ELR (cell line): ENCODE data around the gene GNG5.
"Not testable (repeated sequence)": the region's sequence is repeated elsewhere in the genome, so short reads cannot be mapped to it uniquely, and the experiment has no call there.

Experiments
- DNase-seq: peaks from one replicate; pipeline ENCODE4 v3.0.0-alpha.2; 2015; ENCODE audit warnings: low read depth

Gene GNG5

DNA sequence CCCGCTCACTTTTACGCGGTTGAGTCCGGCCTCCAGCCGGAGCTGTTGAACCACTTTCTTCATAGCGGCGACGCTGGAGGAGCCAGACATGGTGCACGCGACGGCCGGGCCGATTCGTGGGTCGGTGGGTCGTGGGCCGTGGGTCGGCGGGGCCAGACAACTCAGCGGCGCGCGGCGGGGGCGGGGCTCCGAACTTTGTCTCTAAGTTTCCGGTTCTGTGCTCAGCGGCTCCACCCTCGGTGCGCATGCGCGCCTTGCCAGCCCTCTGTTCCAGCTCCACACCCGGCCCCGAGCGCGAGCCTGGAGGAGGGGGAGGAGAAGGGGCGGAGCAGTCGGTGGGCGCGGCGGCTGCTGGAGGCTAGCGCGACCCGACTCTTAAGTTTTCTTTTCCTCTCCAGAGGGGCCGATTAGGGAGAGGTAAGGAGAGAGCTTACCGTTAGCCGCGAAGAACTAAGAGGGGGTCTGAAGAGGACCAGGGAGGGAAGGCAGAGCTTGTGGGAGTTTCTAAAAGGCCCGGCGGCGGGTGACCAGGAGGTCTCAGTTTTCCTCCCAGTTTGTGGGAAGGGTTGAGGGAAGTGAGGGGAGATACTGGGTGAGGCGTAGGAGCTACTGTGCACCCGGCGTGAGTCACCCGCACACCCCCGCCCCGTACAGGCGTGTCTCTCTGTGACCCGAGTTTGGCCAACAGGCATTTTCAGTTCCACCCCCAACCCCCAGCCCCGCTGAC lies at the start of gene GNG5, which contains the start of gene SPATA1:
GNG5 (minus strand) TSS at position 580 of the 727 bp plus-strand sequence; CDS start at position 90, 490 bp downstream.
SPATA1 (plus strand) TSS at position 385 of the 727 bp plus-strand sequence. CDS start 9,974 bp downstream, outside the sequence.
- DNase-seq, result peak; percentile 98

DNA sequence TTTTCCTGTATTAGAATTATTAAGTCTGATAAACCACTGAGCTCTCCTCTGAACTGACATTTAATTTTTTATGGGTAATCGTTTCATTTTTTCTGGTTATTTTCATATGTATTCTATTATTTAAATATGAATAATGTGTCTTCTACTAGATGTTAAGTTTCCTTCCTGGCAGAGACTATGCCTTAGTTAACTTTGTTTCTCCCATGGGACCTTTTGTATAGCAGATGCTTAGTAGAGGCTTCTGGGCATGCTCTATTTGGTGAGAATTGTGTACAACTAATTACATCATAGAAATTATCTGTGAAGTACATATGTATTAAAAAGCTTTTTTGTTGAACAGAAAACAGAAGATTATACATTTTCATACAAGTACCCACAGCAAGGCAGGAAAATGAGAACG lies 44.4 kb upstream of the GNG5 start:
- DNase-seq, result no peak

DNA sequence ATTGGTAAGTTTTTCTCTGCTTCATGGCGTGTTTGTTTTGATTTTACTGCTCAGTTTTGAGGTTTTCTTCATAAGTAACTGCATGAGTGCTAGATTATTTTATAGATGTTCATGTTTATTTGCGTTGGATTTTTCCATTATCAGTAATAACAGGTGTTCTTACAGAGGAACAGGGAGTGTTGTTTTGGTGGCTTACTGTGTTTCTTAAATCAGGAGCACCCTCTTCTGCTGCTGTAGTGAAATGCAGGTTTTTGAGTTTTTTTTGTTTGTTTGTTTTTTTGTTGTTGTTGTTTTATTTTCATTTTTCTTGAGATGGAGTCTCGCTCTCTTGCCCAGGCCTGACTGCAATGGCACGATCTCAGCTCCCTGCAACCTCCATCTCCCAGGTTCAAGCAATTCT lies 35.3 kb upstream of the GNG5 start:
- DNase-seq, result peak; percentile 36

DNA sequence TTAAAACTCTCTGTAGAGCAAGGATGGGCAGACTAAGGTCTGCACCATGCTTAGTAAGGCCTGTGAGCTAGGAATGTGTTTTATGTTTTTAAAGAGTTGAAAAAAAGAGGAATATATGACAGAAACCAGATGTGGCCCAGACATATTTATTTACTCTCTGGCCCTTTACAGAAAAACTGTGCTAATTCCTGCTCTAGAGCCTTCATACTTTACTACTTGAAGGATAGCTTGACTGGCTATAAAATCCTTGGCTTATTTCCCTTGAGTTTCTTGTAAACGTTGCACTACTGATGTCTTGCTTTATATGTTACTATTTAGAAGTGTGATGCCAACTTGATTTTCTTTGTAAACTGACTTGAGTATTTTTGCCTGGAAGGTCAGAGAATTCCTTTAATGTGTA lies 34.4 kb upstream of the GNG5 start:
- no peak for DNase-seq

DNA sequence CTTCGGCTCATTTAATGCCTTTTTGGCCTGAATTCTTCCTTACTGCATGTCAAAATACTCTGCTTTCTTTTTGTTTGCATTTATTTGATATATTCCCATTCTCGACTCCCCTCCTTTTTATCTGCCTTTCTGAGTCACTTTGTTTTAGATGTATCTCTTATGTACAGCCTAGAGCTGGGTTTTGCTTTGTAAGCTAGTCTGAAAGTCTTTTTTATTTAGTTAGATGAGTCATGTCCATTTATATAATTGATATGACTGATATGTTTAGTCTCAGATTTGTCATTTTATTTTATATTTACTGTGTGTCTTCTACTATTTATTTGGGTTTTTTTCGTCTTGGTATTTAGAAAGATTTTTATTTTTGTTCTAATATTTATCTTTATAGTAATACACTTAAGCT lies 33.6 kb upstream of the GNG5 start:
- DNase-seq, result peak; percentile 18

DNA sequence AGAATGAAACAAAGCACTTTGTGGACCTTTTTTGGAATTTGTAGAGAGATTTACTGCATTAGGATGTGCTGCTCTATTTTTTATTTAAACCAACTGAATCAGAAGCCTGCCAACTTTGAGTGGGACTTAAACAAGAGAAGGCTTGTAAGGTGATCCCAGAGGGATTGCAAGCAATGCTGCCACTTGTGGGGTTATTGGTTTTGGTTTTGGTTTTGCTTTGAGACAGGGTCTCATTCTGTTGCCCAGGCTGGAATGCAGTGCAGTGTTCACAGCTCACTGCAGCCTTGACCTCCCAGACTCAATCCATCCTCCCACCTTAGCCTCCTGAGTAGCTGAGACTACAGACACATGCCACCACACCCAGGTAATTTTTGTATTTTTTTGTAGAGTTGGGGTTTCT lies 32.2 kb upstream of the GNG5 start:
- DNase-seq, result no peak

DNA sequence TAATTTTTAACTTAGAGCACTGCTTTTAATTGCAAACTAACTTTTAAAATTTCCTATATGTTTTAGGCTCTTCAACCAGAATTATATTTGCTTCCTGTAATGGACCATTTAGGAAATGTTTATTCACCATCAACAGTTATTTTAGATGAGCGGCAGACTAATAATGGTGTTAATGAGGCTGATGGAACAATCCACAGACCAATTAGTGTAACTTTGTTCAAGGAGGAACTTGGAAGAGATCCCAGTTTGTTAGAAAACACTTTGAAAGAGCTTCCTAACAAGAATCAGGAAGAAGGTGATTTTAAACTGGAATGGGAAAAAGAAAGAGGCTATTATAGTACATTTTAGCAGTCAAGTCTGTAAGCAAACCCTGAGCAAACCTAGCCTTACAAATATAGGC lies 19.4 kb upstream of the GNG5 start:
- no peak for DNase-seq

DNA sequence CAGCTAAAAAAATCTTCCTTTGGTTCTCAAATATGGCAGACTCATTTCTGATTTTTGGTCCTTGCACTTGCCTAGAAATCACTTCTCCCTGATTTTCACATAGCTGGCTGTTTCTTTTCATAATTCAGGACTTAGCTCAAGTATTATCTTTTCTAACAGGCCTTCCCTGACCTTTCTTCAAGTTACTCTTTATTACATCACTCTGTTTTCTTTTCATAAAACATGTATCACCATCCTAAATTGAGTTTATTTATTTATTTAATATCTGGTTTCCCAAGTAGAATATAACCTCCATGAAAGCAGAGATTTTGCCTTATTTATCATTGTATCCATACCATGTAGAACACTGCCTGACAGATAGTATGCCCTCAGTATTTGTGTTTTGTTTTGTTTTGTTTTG lies 18.2 kb upstream of the GNG5 start:
- no peak for DNase-seq

DNA sequence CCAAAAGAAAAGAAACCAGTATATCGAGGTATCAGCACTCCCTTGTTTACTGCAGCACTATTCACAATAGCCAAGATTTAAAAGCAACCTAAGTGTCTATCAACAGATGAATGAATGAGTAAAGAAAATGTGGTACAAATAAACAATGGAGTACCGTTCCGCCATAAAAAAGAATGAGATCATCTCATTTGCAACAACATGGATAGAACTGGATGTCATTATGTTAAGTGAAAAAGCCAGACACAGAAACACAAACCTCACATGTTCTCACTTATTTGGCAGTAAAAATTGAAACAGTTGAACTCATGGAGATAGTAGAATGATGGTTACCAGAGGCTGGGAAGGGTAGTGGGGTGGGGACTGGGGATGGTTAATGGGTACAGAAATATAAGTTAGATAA lies 4.3 kb upstream of the GNG5 start:
- no peak for DNase-seq

DNA sequence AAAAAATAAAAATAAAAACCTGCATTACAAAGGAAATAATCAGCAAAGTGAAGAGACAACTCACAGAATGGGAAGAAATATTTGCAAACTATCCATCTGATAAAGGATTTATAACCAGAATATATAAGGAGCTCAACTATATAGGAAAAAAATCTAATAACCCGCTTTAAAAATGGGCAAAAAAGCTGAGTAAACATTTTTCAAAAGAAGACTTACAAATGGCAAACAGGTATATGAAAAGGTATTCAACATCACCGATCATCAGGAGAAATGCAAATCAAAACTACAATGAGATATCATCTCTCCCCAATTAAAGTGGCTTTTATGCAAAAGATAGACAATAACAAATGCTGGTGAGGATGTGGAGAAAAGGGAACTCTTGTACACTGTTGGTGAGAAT lies 3.8 kb upstream of the GNG5 start:
- no peak for DNase-seq

DNA sequence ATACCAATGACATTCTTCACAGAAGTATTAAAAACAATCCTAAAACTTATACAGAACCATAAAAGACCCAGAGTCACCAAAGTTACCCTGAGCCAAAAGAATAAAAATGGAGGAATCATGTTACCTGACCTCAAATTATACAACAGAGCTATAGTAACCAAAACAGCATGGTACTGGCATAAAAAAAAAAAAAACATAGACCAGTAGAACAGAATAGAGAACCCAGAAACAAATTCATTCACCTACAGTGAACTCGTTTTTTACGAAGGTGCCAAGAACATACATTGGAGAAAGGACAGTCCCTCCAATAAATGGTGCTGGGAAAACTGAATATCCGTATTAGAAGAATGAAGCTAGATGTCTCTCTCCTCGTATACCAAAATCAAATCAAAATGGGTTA lies 2.6 kb upstream of the GNG5 start:
- DNase-seq, result no peak

DNA sequence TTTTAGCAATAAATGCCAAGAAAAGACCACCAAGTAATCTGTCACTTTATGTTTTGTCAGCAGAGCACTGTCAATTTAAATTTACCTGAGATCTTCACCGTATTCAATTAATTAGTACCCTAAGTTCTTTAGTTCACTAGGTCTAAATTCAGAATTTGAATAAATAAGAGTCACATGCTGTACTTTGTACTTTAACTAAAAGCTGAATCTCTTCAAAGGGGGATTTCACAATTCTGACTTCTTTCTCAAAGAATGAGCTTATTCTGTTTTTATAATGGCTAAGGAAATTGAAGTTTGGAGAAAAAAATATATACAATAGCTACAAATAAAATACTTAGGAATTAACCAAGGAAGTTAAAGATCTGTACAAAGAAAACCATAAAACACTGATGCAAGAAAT lies 2.1 kb upstream of the GNG5 start:
- DNase-seq, result no peak

DNA sequence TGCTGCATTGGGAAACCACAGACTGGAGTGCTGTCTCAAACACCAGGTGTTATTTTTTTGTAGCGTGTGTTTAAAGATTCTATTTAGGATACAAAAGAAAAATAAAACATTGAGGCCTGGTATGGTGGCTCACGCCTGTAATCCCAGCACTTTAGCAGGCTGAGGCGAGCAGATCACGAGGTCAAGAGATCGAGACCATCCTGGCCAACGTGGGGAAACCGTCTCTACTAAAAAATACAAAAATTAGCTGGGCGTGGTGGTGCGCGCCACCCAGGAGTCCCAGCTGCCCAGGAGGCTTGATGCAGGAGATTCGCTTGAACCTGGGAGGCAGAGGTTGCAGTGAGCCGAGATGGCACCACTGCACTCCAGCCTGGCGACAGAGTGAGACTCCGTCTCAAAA lies 1.5 kb upstream of the GNG5 start:
- DNase-seq, result not testable (repeated sequence)

DNA sequence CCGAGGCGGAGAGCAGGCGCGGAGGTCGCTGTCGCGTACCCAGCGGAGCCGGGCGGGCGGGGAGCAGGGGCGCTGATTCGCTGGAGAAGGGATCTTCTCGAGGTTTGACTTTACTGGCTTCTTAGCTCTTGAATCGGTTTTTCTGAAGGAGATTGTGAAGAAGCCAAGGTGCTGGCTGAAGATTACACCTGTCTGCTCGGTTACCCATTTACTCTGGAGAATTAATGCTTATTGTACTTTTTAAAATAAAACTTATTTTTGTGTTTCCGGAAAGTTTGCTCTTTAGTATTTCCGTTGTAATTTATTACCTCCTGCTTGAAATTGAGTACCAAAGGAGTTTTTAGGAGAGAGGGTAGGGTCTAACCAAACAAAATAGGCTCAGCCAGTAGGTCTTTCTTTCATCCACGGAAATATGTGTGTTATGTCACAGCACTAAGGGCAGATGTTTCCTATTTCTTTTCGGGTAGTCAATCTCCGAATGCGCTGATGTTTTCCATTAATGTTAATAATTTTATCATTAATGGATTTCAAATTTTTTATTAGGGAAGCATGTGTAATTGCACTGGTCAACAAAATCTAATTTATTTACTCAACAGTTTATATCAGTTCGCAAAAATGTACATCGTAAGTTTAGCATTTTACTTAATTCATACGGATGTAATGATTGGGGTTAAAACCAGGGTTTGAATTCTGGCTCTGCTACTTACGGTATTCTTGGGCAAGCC lies 510 bp upstream of the GNG5 start:
- DNase-seq, result peak; percentile 25

DNA sequence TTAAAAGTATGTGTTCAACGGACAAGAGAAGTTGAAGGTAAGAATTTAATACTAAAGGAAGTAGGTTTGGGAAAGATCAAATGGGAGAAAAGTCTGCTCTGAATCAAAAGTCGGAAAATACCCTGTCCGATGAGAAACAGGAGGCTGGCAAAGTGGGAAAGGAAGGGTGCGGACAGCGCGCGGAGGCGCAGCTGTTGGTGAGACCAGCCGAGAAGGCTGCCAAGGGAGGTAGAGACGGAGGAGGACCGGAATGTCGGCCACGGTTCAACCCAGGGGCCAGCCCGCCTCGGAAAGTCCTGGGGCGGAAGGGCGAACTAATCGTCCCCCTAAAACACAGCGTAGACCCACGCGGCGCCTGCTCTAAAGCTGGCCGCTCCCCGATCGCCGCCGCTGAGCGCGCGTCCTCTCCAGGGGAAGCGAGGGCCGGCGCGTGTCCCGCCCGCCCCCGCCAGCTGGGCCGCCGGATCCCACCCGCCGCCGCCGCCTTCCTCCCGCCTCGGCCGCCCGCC lies 834 bp downstream of the GNG5 start:
- peak; percentile 71 for DNase-seq

DNA sequence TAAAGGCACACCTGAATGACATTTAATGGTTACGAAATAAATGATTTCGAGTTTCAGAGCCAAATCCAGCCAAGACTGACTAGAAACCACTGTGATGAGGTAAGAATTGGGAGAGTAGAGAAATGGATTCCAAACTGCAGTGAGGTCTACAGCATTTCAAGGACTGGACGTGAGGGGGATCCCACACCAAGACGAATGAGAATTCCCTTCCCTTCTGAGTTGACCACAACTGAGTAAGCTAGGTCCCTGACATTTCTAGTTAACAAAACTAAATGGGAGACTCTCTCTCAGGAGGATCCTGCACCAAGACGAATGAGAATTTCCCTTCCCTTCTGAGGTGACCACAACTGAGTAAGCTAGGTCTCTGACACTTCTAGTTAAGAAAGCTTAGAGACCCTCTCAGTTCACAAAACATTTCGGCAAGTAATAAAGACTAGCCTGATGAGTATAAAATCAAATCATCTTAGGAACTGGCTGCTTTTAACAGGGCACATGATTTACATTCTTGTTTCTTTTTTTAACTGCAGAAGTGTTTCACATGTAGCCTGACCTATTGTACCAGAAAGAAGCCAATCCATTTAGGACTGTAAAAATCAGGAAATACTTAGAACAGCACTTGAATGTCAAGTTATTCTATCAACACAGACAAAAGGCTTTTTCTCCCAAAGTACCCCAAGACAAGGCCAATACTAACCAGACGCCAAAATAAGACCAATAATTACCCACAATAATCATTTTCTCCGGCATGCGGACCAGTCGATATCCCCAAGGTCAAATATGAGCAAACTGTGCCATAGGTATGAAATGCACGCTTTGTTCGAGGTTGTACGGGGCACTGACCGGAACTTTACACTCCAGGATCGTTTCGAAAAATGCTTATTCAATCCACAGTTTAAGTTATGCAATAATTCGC lies 1.5 kb downstream of the GNG5 start:
- DNase-seq, result peak; percentile 72

DNA sequence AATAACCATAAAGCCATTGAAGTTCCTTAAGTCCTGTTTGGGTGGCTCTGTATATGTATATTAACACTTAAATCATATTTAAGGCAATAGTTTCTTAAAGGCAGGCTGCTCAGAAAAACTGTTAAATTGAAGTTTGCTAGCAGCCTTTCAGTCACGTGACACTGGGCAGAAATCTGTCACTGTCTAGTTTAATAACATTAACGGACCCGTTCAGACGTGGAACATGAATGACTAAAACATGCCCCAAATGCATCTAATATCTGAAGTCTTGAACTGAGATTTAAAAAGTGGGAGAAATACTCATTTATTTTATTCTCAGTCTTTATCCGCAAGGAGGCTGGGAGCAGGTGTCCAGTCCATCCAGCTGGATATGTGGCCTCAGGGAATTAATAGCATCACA lies 3.5 kb downstream of the GNG5 start:
- DNase-seq, result no peak

DNA sequence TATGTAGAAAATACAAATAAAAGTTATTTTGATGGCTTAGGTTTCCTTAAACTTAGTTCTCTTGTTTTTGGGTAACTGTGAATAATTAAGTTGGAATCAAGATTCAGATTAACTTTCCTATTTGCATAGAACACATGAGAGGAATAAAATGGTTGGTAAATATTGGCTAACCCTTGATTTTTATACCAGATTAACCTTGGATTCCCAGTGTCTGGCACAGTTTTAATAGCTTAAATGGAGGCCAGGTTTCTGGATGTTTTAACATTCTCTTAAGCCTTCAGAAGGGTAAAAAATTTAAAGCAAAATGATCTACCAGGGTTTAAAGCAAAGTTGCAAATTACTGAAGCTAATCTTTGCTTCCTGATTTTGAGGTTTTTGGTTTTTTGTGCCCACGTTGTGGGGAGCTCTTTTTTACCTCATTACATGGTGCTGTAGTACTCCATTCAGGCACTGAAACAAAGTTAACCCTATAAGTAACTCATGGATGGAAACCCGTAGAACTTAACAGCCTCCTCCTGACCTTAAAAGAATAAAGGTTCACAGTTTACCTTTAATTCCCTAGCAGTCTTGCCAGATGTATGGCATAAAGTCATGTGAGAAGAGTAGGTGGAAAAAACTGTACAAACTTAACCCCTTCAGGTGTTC lies 8.6 kb downstream of the GNG5 start:
- DNase-seq, result no peak

DNA sequence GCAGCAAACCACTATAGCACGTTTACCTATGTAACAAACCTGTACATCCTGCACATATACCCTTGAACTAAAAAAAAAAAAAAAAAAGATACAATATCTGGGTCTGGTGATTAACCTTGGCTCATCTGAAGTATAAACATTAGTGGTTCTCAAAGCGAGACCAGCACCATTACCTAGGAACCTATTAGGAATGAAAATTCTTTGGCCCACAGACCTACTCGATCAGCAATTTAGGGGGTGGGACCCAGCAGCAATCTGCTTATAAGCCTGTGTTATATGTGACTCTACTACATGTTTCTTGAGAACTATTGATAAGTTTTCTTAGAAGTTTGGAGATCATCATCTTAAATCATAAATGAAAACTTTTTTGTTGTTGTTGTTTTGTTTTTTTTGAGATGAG lies 9.9 kb downstream of the GNG5 start:
- DNase-seq, result no peak

DNA sequence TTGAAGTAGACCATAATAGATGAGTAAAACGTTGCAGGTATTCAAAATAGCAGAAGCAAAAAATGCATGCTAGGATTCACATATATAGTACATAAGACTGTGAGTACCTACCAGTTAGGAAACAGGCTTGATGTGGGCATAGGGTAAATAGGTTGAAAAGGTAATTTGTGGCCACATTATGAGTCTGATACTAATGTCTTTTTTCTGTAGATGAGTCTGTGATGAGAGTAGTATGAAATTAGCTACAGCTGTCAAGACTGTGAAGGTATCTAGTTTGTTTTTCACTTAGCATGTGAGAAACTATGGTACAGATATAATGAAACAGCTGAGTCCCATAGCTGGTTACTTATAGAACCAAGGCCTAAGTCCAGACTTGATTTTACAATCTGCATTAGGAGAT lies 12.6 kb downstream of the GNG5 start:
- no peak for DNase-seq

DNA sequence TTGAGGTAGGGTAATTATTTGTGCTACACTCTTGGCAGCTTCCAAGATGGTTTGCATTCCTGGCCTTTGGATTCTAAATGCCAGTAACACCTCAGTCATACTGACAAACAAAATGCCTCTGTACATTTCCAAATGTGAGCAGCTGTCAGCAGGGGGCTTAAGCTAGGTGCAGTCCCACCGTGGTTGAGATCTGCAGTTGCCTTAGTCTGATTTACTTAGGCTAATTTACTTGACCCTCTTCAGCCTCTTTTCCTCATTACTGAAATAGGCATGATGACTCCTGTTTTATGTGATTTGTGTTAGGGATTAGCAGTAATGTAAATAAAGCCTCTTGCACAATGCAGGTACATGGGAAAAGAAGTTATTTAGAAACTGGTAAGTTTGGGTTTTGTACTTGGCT lies 13.7 kb downstream of the GNG5 start:
- no peak for DNase-seq

DNA sequence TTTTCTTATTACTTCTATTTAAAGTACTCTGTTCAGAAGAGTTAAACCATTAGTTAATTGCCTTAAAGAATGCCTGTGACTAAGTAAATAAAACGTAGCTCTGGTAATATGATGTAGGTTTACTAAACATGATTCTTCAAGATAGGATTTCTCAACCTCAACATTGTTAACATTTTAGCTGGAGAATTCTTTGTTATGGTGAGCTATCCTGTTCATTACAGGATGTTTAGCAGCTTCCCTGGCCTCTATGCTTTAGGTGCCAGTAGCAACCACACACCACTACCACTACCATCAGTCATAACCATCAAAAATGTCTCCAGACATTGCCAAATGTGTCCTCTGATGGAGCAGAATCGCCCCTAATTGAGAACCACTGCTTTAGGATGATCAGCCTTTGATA lies 16.6 kb downstream of the GNG5 start:
- no peak for DNase-seq
